Neural progenitor cell (in vitro differentiated cells): Measurements from ENCODE around the gene RBP7.
"Not testable (repeated sequence)": the region's sequence is repeated elsewhere in the genome, so short reads cannot be mapped to it uniquely, and the experiment has no call there.

ENCODE experiments used
- EZH2 ChIP-seq: fragments of 200-600 bp; sonication (generic); IDR thresholded peaks from 2 replicates; pipeline ENCODE4 v1.6.1; 2017; ENCODE audit warnings: antibody characterized with exemption, mild to moderate bottlenecking, moderate library complexity
- TF ChIP-seq, protein P1 (sequence below): fragments of 200-600 bp; sonication (generic); IDR thresholded peaks from 2 replicates; pipeline ENCODE4 v1.5.1; 2017; ENCODE audit warnings: antibody characterized with exemption, mild to moderate bottlenecking

DNA sequence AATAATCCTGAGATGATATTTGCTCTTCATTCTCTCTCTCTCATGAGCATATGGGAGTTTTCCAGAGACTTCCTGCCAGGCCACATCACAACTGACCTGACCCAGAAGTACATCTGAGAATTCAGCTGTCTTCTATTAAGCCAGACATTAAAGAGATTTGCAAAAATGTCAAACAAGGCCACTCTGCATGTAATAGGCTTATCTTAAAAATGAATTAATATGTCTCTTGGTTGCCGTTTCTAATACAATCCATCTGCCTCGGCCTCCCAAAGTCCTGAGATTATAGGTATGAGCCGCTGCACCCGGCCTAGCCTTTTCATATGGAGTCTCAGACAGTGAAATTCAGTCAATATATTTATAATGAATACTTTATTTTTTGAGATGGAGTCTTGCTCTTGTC, 25.0 kb downstream of the RBP7 start:
- TF ChIP-seq, protein P1, sequence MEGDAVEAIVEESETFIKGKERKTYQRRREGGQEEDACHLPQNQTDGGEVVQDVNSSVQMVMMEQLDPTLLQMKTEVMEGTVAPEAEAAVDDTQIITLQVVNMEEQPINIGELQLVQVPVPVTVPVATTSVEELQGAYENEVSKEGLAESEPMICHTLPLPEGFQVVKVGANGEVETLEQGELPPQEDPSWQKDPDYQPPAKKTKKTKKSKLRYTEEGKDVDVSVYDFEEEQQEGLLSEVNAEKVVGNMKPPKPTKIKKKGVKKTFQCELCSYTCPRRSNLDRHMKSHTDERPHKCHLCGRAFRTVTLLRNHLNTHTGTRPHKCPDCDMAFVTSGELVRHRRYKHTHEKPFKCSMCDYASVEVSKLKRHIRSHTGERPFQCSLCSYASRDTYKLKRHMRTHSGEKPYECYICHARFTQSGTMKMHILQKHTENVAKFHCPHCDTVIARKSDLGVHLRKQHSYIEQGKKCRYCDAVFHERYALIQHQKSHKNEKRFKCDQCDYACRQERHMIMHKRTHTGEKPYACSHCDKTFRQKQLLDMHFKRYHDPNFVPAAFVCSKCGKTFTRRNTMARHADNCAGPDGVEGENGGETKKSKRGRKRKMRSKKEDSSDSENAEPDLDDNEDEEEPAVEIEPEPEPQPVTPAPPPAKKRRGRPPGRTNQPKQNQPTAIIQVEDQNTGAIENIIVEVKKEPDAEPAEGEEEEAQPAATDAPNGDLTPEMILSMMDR, result not testable (repeated sequence)
- TF ChIP-seq EZH2, result not testable (repeated sequence)
